A549 (cell line): ENCODE measurements around the gene SIAH3. TPM values are rescaled to one million over a fixed set of nuclear protein-coding genes. Genes with fewer than 3 reads are reported as not detected.

Source experiments
- ATAC-seq, 2 experiments: fragments of 200-7000 bp in 1 of 2; fragments of >200 bp in 1 of 2; cut with Nextera tagmentation in 1 of 2; cut with Tn5 transposase in 1 of 2; 3 replicates each; pipeline versions ENCODE4 v1.8.0 to v1.9.1; 2018 to 2020; ENCODE audit warnings: mild to moderate bottlenecking in 1 of 2, moderate library complexity in 1 of 2
- CTCF ChIA-PET: fragments of 300-600 bp; sonication (Branson Sonifier 250); formaldehyde crosslinking; extraction: SDS; loops from one replicate; lab custom pipeline; 2021; ENCODE audit warnings: antibody characterized with exemption, inconsistent platforms; lab: Yijun Ruan, JAX
- POLR2A ChIA-PET: fragments of 350-600 bp; formaldehyde crosslinking; extraction: SDS; loops from one replicate; lab custom pipeline; 2021; ENCODE audit warnings: antibody characterized with exemption, inconsistent platforms; lab: Yijun Ruan, JAX
- DNase-seq, 2 experiments: peaks; one replicate each; pipeline versions ENCODE4 v3.0.0 to v3.0.0-alpha.2; 2011 to 2016; ENCODE audit warnings: low read depth in 1 of 2, low spot score in 1 of 2
- FAIRE-seq: peaks from 2 replicates; lab custom pipeline; 2011; peaks lifted over from hg19 to GRCh38; lab: Jason Lieb, UNC
- H3K27ac ChIP-seq, 2 experiments: fragments of >200 bp; sonication (Bioruptor Twin); formaldehyde crosslinking; 3 replicates each; pipeline ENCODE4 v1.5.1; 2016 to 2017
- H3K4me1 ChIP-seq: fragments of >200 bp; sonication (Bioruptor Twin); formaldehyde crosslinking; 3 replicates; pipeline ENCODE4 v1.6.1; 2016
- H3K4me2 ChIP-seq: fragments of >200 bp; sonication (Bioruptor Twin); formaldehyde crosslinking; 3 replicates; pipeline ENCODE4 v1.6.1; 2016
- H3K4me3 ChIP-seq: fragments of >200 bp; sonication (Bioruptor Twin); formaldehyde crosslinking; 3 replicates; pipeline ENCODE4 v1.5.1; 2016
- H3K9me3 ChIP-seq: fragments of >200 bp; sonication (Bioruptor Twin); formaldehyde crosslinking; 3 replicates; pipeline ENCODE4 v1.6.1; 2016
- CBX2 ChIP-seq: fragments of 200-600 bp; sonication (generic); IDR thresholded peaks from 2 replicates; pipeline ENCODE4 v1.6.1; 2016; ENCODE audit warnings: low read depth, mild to moderate bottlenecking, borderline replicate concordance
- CBX8 ChIP-seq: fragments of 200-600 bp; sonication (generic); IDR thresholded peaks from 2 replicates; pipeline ENCODE4 v1.6.1; 2016
- CHD2 ChIP-seq: fragments of 150-350 bp; IDR thresholded peaks from 2 replicates; pipeline ENCODE4 v1.6.1; 2014; ENCODE audit warnings: low read length; ENCODE audit not compliant: partially characterized antibody
- ESRRA ChIP-seq: fragments of 150-350 bp; IDR thresholded peaks from 2 replicates; pipeline ENCODE4 v1.6.1; 2014; ENCODE audit warnings: mild to moderate bottlenecking, low read length, borderline replicate concordance
- HEYL ChIP-seq: fragments of 250-450 bp; sonication (Bioruptor Pico); IDR thresholded peaks from 2 replicates; pipeline ENCODE4 v1.8.0; 2021; ENCODE audit warnings: mild to moderate bottlenecking, moderate library complexity
- HMGXB4 ChIP-seq: fragments of 250-450 bp; sonication (Bioruptor Pico); IDR thresholded peaks from 2 replicates; pipeline ENCODE4 v1.5.0; 2021; ENCODE audit warnings: mild to moderate bottlenecking, moderate library complexity, borderline replicate concordance
- HOXB13 ChIP-seq: fragments of 250-450 bp; sonication (Bioruptor Pico); IDR thresholded peaks from 2 replicates; pipeline ENCODE4 v1.5.0; 2020; ENCODE audit warnings: low read depth, mild to moderate bottlenecking, moderate library complexity
- HOXB5 ChIP-seq: fragments of 250-450 bp; sonication (Bioruptor Pico); IDR thresholded peaks from 2 replicates; pipeline ENCODE4 v1.5.0; 2020; ENCODE audit warnings: mild to moderate bottlenecking, moderate library complexity
- JUN ChIP-seq, 2 experiments: fragments of >200 bp; sonication (Bioruptor Twin); formaldehyde crosslinking; IDR thresholded peaks; 2 replicates in 1 of 2; 3 replicates in 1 of 2; pipeline ENCODE4 v1.6.1; 2016 to 2017
- MAFK ChIP-seq: fragments of 450-650 bp; IDR thresholded peaks from 2 replicates; pipeline ENCODE4 v1.6.1; 2014; ENCODE audit not compliant: partially characterized antibody
- MYC ChIP-seq: IDR thresholded peaks from 2 replicates; pipeline ENCODE4 v1.6.1; 2012; ENCODE audit warnings: mild to moderate bottlenecking, inconsistent platforms, low read length, improper control_type of control experiment, borderline replicate concordance
- NR3C1 ChIP-seq: fragments of >200 bp; sonication (Bioruptor Twin); formaldehyde crosslinking; IDR thresholded peaks from 3 replicates; pipeline ENCODE4 v1.6.1; 2017
- PHF8 ChIP-seq: fragments of 200-600 bp; sonication (generic); IDR thresholded peaks from 2 replicates; pipeline ENCODE4 v1.6.1; 2016; ENCODE audit warnings: low read depth, mild to moderate bottlenecking, antibody characterized with exemption, moderate library complexity, borderline replicate concordance
- POLR2A ChIP-seq: IDR thresholded peaks from 2 replicates; pipeline ENCODE4 v1.6.1; 2012; ENCODE audit warnings: mild to moderate bottlenecking, low read length
- POLR2AphosphoS2 ChIP-seq: conservative IDR thresholded peaks from 2 replicates; pipeline ENCODE4 v1.6.1; 2012; ENCODE audit warnings: low read length, improper control_type of control experiment, inconsistent platforms
- RAD21 ChIP-seq, 2 experiments: fragments of >200 bp in 1 of 2; sonication (Bioruptor Twin) in 1 of 2; formaldehyde crosslinking in 1 of 2; IDR thresholded peaks in 1 of 2; conservative IDR thresholded peaks in 1 of 2; 2 replicates in 1 of 2; 3 replicates in 1 of 2; pipeline ENCODE4 v1.6.1; 2012 to 2018; ENCODE audit warnings: inconsistent platforms in 1 of 2
- SMC3 ChIP-seq: fragments of >200 bp; sonication (Bioruptor Twin); formaldehyde crosslinking; IDR thresholded peaks from 3 replicates; pipeline ENCODE4 v1.6.1; 2018; ENCODE audit warnings: inconsistent platforms
- SREBF2 ChIP-seq: fragments of 450-650 bp; IDR thresholded peaks from 2 replicates; pipeline ENCODE4 v1.6.1; 2014; ENCODE audit warnings: mild to moderate bottlenecking, moderate library complexity
- TP53 ChIP-seq: fragments of 250-450 bp; sonication (Bioruptor Pico); IDR thresholded peaks from 2 replicates; pipeline ENCODE4 v1.5.0; 2021; ENCODE audit warnings: mild to moderate bottlenecking, moderate library complexity
- ZC3H11A ChIP-seq: fragments of 450-650 bp; IDR thresholded peaks from 2 replicates; pipeline ENCODE4 v1.6.1; 2014; ENCODE audit warnings: antibody characterized with exemption, mild to moderate bottlenecking
- ZNF302 ChIP-seq: fragments of 250-450 bp; sonication (Bioruptor Pico); IDR thresholded peaks from 2 replicates; pipeline ENCODE4 v1.9.0; 2021; ENCODE audit warnings: inconsistent platforms, mild to moderate bottlenecking, moderate library complexity
- ZSCAN20 ChIP-seq: fragments of 250-450 bp; sonication (Bioruptor Pico); IDR thresholded peaks from 2 replicates; pipeline ENCODE4 v1.8.0; 2022; ENCODE audit warnings: mild to moderate bottlenecking, moderate library complexity
- WGBS: methylation state at CpG from one replicate; pipeline ENCODE4 v1.1.6; 2017; ENCODE audit errors: missing lambda C conversion rate; 5-methylcytosine and 5-hydroxymethylcytosine counted together
- polyA plus RNA-seq, 4 experiments: library from polyadenylated mRNA; depleted of rRNA in 3 of 4; stranded (reverse); fragments of >200 nt; fragmentation: RNase III in 1 of 4; extraction: RNeasy Plus Mini Kit Qiagen cat#74134 plus additional on column Dnase treatment in 1 of 4; gene quantifications; 2 replicates in 3 of 4; 3 replicates in 1 of 4; pipeline ENCODE4 v1.2.3, GENCODE V29; 2011 to 2017
- TF ChIP-seq, protein P1 (sequence below): IDR thresholded peaks from 2 replicates; pipeline ENCODE4 v1.6.1; 2012; ENCODE audit warnings: low read depth, borderline replicate concordance
- TF ChIP-seq, protein P2 (sequence below): fragments of 450-650 bp; IDR thresholded peaks from 2 replicates; pipeline ENCODE4 v1.6.1; 2014; ENCODE audit warnings: antibody characterized with exemption
- TF ChIP-seq, protein P3 (sequence below): fragments of >200 bp; sonication (Bioruptor Twin); formaldehyde crosslinking; IDR thresholded peaks from 3 replicates; pipeline ENCODE4 v1.6.1; 2016
- TF ChIP-seq, protein P4 (sequence below): fragments of >200 bp; sonication (Bioruptor Twin); formaldehyde crosslinking; IDR thresholded peaks from 2 replicates; pipeline ENCODE4 v1.6.1; 2016

SIAH3 gene
- polyA plus RNA-seq, 2 of the 4 experiments (the other 2 are of a cell fraction), result not detected

- WGBS, result 90% methylated on average over 2 of the region's 5 CpGs
- Histone ChIP-seq H3K4me2 (no peak overlapping the region), H3K4me1 (no peaks in the 10 kb centered on the region), H3K9me3 (no peaks in the 10 kb centered on the region), H3K4me3 (no peak overlapping the region), H3K27ac (no peak overlapping the region)
- FAIRE-seq (no peak), ATAC-seq (no peak)
- CTCF ChIA-PET, result no interaction called here
- POLR2A ChIA-PET, result no interaction called here
- TF ChIP-seq MYC (no peak), ESRRA (no peak), CHD2 (no peak), ZSCAN20 (no peak), POLR2A (no peak), TP53 (CRISPR knock-in tag) (no peak), MAFK (no peak), ZC3H11A (no peak), PHF8 (no peak), JUN (IDR thresholded peaks at IDR 0.05) (no peak), SMC3 (no peak), POLR2AphosphoS2 (no peak)
- TF ChIP-seq, protein P1, sequence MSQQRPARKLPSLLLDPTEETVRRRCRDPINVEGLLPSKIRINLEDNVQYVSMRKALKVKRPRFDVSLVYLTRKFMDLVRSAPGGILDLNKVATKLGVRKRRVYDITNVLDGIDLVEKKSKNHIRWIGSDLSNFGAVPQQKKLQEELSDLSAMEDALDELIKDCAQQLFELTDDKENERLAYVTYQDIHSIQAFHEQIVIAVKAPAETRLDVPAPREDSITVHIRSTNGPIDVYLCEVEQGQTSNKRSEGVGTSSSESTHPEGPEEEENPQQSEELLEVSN, result no peak
- TF ChIP-seq, protein P2, sequence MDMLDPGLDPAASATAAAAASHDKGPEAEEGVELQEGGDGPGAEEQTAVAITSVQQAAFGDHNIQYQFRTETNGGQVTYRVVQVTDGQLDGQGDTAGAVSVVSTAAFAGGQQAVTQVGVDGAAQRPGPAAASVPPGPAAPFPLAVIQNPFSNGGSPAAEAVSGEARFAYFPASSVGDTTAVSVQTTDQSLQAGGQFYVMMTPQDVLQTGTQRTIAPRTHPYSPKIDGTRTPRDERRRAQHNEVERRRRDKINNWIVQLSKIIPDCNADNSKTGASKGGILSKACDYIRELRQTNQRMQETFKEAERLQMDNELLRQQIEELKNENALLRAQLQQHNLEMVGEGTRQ, result no peak
- TF ChIP-seq, all 56 proteins: peak for 0
- no peak for DNase-seq
Measured at GRCh38 chr13:45896285-45896684, 44.7 kb upstream of the SIAH3 start.

DNA sequence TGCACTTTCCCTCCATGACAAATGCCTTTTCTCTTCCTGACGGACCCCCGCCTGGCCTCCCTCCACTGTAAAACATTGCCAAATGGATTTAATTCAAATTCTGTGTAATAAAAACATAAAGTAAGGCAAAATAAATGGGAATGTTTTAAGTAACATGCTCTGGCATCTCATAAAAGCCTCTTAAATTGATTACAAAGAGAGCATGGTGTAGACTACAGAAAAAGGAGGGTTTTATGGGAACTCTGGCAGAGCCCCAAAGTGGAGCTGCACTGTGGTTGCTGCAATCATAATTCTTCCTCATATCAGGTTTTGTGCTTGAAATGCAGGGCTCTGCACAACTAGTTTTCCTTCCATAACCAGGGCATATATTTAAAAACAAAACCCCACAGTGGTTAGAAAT is 44.3 kb upstream of the SIAH3 start:
- CTCF ChIA-PET, result no interaction called here
- POLR2A ChIA-PET, result no interaction called here
- Histone ChIP-seq H3K4me3 (no peak overlapping the region), H3K4me2 (no peak overlapping the region), H3K4me1 (no peaks in the 10 kb centered on the region), H3K9me3 (no peaks in the 10 kb centered on the region), H3K27ac (no peak overlapping the region)
- ATAC-seq (no peak), DNase-seq (no peak), FAIRE-seq (no peak)
- no peak for TF ChIP-seq ZNF302 (CRISPR knock-in tag)
- TF ChIP-seq, protein P2, result no peak
- no peak for TF ChIP-seq CBX8
- TF ChIP-seq CBX2, result no peak
- TF ChIP-seq HOXB5, result no peak
- TF ChIP-seq NR3C1, result no peak
- TF ChIP-seq, protein P3, sequence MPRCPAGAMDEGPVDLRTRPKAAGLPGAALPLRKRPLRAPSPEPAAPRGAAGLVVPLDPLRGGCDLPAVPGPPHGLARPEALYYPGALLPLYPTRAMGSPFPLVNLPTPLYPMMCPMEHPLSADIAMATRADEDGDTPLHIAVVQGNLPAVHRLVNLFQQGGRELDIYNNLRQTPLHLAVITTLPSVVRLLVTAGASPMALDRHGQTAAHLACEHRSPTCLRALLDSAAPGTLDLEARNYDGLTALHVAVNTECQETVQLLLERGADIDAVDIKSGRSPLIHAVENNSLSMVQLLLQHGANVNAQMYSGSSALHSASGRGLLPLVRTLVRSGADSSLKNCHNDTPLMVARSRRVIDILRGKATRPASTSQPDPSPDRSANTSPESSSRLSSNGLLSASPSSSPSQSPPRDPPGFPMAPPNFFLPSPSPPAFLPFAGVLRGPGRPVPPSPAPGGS, result no peak
- TF ChIP-seq, protein P4, sequence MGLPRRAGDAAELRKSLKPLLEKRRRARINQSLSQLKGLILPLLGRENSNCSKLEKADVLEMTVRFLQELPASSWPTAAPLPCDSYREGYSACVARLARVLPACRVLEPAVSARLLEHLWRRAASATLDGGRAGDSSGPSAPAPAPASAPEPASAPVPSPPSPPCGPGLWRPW, result no peak
- TF ChIP-seq POLR2AphosphoS2, result no peak
- TF ChIP-seq HMGXB4, result no peak
- no peak for TF ChIP-seq RAD21 (conservative IDR thresholded peaks at IDR 0.05 in 1 of 2, IDR thresholded peaks at IDR 0.05 in 1 of 2)
- TF ChIP-seq ZC3H11A, result no peak
- TF ChIP-seq SREBF2, result no peak
- no peak for TF ChIP-seq MAFK
- no peak for TF ChIP-seq HEYL (CRISPR knock-in tag)
- no peak for TF ChIP-seq SMC3
- TF ChIP-seq HOXB13 (CRISPR knock-in tag), result no peak
- 29% methylated on average over 2 of the region's 2 CpGs for WGBS
